ENCODE data around the gene ASB18. TPM values are rescaled to one million over a fixed set of nuclear protein-coding genes. Genes with fewer than 3 reads are reported as not detected.

Gene ASB18
- polyA plus RNA-seq, 3 donors from 2014 or later: not detected

DNA sequence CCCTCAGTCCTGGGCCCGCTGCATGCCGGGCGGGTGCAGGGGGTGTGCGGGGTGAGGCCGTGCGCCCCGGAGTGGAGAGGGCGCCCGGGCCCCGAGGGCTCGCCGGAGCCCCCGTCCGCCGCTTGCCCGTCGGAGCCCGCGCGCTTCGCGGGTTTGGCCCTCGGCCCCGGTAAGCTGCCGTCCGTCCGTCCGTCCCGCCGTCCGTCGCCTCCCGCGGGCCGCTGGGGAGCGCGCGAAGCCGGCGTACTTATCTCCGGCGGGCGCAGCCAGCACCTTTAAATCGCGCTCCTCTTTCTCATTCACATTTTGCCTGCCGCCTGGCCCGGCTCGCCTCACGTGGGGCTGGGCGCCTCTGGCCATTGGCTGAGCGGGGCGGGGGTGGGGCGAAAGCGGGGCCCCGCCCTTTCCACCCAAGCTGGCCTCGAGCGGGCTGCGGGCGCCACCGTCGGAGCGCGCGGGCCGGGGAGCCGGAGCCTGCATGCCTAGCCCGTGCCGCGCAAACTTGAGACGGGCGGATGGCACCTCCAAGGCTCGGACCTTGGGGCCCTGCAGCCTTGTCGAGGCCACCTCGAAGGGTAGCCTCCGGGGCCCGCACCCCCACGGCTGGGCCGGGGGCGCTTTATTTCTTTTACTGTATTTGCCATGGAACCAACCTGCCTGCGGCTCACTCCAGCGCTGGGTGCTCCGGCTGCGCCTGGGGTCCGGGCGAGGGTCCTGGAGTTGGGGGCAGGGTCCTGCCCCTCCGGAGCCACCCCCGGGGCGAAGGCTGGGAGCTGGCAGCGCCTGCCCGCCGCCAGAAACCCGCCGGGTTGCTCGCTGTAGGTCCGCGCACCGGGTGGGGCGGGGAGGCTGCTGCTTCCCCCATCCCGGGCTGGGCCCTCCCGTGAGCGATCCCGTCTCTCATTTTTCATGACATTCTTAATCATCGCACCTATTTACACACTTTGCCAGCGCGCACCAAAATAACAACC, 95.8 kb downstream of the ASB18 start, which contains the start of gene GBX2:
GBX2 (minus strand) TSS at position 277 of the 971 bp plus-strand sequence. CDS start 415 bp downstream, outside the sequence.
- H3K27me3 Mint-ChIP-seq (ENCODE audit: low read depth in 3 of 3): peaks cover 19 to 50% (median 44%) of the 10 kb centered on the region in 3 donors

DNA sequence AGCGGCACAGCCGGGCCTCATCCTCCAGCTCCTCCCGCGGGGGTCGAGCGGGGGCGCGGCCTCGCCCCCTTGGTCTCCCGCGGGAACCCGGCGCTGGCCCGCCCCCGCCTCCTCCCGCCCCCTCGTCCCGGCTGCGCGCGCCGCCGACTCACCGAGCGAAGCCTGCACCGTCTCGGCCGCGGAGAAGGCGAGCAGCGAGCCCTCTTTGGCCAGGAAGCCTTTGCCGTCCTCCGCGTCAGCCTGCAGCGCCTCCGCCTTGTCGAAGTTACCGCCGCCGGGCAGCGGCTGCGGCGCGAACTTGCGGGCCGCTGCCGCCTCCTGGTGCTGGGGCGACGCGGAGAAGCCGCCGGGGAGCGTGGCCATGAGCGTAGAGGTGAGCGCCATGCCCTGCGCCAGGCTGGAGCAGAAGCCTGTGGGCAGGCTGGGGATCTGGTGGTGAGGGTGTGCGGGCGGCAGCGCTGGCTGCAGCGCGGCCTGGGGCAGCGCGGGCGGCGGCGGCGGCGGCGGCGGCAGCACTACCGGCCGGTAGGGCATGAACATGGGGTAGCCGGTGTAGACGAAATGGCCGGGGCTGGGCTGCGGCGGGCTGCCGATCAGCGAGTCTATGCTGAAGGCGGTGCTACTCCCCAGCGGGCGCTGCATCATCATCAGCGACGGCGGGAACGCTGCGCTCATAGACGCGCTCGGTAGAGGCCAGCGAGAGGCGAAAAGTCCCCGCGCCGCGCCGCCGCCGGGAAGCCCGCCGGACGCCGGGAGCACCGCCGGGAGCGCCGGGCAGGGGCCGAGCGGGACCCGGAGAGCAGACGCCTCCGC, 96.7 kb downstream of the ASB18 start:
- Mint-ChIP-seq H3K4me1 (peaks cover 10 to 11% of the 10 kb centered on the region in 2 donors), H3K9me3 (peaks cover 0 to 2% (median 0%) of the 10 kb centered on the region in 6 donors), H3K4me3 (no peak overlapping the region), H3K27me3 (ENCODE audit: low read depth in 3 of 3) (peaks cover 19 to 53% (median 44%) of the 10 kb centered on the region in 3 donors), H3K36me3 (no peaks in the 10 kb centered on the region), H3K27ac (no peak overlapping the region)
- DNase-seq: no peak

More for the DNA sequence above, 95.8 kb downstream of the ASB18 start, which contains the start of gene GBX2:
- Mint-ChIP-seq H3K4me1 (peaks cover 10 to 11% of the 10 kb centered on the region in 2 donors), H3K36me3 (no peaks in the 10 kb centered on the region), H3K4me3 (no peak within 1 kb of the TSS), H3K9me3 (peaks cover 0 to 2% (median 0%) of the 10 kb centered on the region in 6 donors), H3K27ac (no peak within 1 kb of the TSS)
- DNase-seq: no peak

DNA sequence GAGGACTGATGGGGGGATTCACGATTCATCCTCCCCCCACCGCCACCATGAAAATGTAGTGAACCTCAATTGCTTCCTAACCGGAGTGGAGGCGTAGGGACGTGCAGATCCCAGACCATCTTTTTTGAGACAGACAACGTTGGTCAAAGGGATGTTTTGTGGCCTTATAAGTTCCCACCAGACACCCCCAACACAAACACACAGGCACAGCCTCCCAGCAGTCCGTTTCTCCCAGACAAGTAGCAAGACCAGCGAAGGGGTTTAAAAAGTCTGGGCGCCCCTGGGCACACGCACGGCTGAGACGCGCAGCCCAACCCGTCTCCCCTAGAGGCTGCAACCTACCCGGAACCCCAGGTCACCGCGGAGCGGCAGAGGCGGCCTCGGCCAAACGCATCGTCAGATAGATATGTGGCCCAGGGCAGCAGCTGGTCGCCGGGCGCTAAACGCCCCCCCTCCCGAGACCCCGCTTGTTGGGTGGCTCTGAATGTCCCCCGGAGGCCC, 97.4 kb downstream of the ASB18 start:
- H3K4me3 Mint-ChIP-seq: peak overlapping the region in 3 of 5 donors; percentile 18 to 51 (median 40)
- DNase-seq: no peak
- peaks cover 10 to 11% of the 10 kb centered on the region in 2 donors for H3K4me1 Mint-ChIP-seq
- no peaks in the 10 kb centered on the region for H3K36me3 Mint-ChIP-seq
- H3K27me3 Mint-ChIP-seq (ENCODE audit: low read depth in 3 of 3): peaks cover 18 to 48% (median 41%) of the 10 kb centered on the region in 3 donors
- peaks cover 0 to 2% (median 0%) of the 10 kb centered on the region in 6 donors for H3K9me3 Mint-ChIP-seq
- H3K27ac Mint-ChIP-seq: no peak overlapping the region

- DNase-seq: no peak
- Mint-ChIP-seq H3K27ac (no peak overlapping the region), H3K4me3 (peak overlapping the region in 4 of 5 donors; percentile 47 to 70 (median 59)), H3K9me3 (peaks cover 0 to 2% (median 0%) of the 10 kb centered on the region in 6 donors), H3K27me3 (ENCODE audit: low read depth in 3 of 3) (peaks cover 21 to 46% (median 44%) of the 10 kb centered on the region in 3 donors), H3K4me1 (peaks cover 10 to 11% of the 10 kb centered on the region in 2 donors), H3K36me3 (no peaks in the 10 kb centered on the region)
Observed at GRCh38 chr2:236165842-236166795, 98.1 kb downstream of the ASB18 start.

- H3K9me3 Mint-ChIP-seq: peaks cover 0 to 2% (median 0%) of the 10 kb centered on the region in 6 donors
- H3K4me1 Mint-ChIP-seq: peaks cover 10 to 12% of the 10 kb centered on the region in 2 donors
- DNase-seq: no peak
- peaks cover 15 to 43% (median 36%) of the 10 kb centered on the region in 3 donors for H3K27me3 Mint-ChIP-seq (ENCODE audit: low read depth in 3 of 3)
- H3K4me3 Mint-ChIP-seq: peak overlapping the region in 1 of 5 donors; percentile 35
- H3K27ac Mint-ChIP-seq: no peak overlapping the region
- no peaks in the 10 kb centered on the region for H3K36me3 Mint-ChIP-seq
Observed at GRCh38 chr2:236164925-236165841, 99.0 kb downstream of the ASB18 start.

DNA sequence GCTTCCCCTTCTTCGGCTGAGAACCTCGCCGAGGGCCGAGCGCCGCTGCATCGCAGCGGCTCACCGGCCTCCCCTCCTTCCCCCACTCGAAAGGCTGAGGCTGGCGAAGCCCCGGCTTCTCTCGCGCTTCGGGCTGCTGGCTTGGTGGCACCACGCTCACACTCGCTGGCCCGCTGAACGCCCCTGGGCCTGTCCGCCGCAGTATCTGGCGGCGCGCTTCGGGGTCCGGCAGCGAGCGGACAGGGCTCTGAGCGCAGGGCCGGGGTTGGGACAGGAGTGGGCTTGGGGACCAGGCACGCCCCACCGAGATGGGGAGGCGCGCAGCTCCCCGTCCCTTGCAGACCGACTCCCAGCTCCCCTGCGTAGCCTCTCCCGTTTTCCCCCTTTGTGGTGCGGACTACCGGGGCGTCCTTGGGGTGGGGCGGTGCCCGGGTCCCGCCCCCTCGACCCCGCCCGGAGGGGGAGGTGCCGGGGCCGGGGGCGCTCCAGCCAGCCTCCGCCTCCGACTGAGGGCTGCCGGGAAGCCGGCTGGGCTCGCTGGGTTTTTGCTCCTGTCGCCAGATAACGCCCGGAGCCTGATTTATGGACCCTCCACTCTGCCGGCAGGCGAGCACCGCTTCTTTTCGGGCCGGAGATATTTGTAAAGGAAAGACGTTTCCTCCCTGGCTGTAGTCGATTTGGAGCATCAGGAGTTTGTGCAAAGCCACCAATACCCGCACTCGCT, 99.8 kb downstream of the ASB18 start:
- Mint-ChIP-seq H3K4me3 (peak overlapping the region in 1 of 5 donors; percentile 23), H3K9me3 (peaks cover 0 to 2% (median 0%) of the 10 kb centered on the region in 6 donors), H3K36me3 (no peaks in the 10 kb centered on the region), H3K4me1 (peaks cover 10 to 12% of the 10 kb centered on the region in 2 donors), H3K27ac (no peak overlapping the region), H3K27me3 (ENCODE audit: low read depth in 3 of 3) (peaks cover 10 to 36% (median 30%) of the 10 kb centered on the region in 3 donors)
- no peak for DNase-seq

- H3K27me3 Mint-ChIP-seq (ENCODE audit: low read depth in 3 of 3): peaks cover 8 to 30% (median 27%) of the 10 kb centered on the region in 3 donors
- H3K4me1 Mint-ChIP-seq: peaks cover 10 to 12% of the 10 kb centered on the region in 2 donors
- no peak overlapping the region for H3K4me3 Mint-ChIP-seq
- peaks cover 0 to 2% (median 0%) of the 10 kb centered on the region in 6 donors for H3K9me3 Mint-ChIP-seq
- no peak for DNase-seq
- no peaks in the 10 kb centered on the region for H3K36me3 Mint-ChIP-seq
- no peak overlapping the region for H3K27ac Mint-ChIP-seq
Observed at GRCh38 chr2:236163471-236164200, 100.6 kb downstream of the ASB18 start.

DNA sequence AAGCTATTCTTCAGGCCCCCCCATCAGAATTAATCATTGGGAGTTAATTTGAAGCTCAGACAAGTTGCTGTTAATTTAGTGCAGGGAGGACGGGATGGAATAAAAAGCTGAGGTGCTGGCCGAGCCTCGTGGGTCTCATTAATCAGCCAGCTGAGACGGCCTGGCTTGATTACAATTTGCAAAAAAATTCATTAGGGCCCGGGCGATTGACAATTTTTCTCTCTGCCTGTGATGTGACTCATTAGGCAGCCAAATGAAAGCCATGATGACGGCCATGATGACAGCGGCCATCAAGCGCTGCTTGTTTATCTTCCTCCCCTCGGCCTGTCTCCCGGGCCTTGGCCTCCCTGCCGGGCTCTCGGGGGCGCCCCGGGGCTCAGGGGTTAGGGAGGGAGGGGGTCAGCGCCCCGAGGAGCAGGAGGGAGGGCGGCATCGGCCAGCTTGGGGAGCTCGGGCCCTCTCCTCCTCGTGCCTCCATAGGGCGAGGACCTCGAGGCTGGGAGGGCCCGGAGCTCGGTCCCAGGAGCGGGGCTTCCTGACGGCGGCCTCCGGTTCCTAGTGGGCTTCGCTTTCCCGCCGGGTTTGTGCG, 101.2 kb downstream of the ASB18 start:
- H3K27ac Mint-ChIP-seq: no peak overlapping the region
- H3K27me3 Mint-ChIP-seq (ENCODE audit: low read depth in 3 of 3): peaks cover 10 to 33% (median 27%) of the 10 kb centered on the region in 3 donors
- no peak for DNase-seq
- H3K4me1 Mint-ChIP-seq: peaks cover 10 to 12% of the 10 kb centered on the region in 2 donors
- peaks cover 0 to 2% (median 0%) of the 10 kb centered on the region in 6 donors for H3K9me3 Mint-ChIP-seq
- H3K36me3 Mint-ChIP-seq: no peaks in the 10 kb centered on the region
- H3K4me3 Mint-ChIP-seq: no peak overlapping the region

GRCh38 chr2:236162031-236162845, 102.0 kb downstream of the ASB18 start:
- Mint-ChIP-seq H3K27ac (no peak overlapping the region), H3K36me3 (no peaks in the 10 kb centered on the region), H3K9me3 (peaks cover 0 to 4% (median 0%) of the 10 kb centered on the region in 6 donors), H3K27me3 (ENCODE audit: low read depth in 3 of 3) (peaks cover 11 to 40% (median 27%) of the 10 kb centered on the region in 3 donors), H3K4me3 (no peak overlapping the region), H3K4me1 (peaks cover 10 to 12% of the 10 kb centered on the region in 2 donors)
- DNase-seq: no peak

DNA sequence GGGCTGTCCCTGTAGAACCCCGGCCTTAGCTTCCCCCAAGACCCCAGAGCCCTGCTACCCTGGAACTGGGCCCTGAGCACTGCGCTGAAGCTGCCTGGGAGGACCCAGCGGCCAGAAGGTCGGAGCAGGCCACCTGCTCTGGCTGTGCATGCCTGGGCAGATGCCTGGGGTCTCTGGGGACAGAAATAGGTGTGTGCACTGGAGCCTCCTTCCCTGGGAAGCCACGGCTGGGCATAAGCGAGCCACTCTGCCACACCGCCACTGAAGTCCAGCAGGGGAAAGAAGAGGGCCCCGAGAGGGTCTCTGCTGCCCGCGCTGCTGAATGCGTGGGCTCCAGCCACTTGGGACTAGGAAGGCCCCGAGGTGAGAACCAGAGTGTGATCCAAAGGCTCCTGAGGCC, 102.7 kb downstream of the ASB18 start:
- Mint-ChIP-seq H3K4me1 (peaks cover 9 to 10% of the 10 kb centered on the region in 2 donors), H3K4me3 (no peak overlapping the region), H3K27ac (no peak overlapping the region), H3K9me3 (peaks cover 0 to 4% (median 0%) of the 10 kb centered on the region in 6 donors), H3K36me3 (no peaks in the 10 kb centered on the region), H3K27me3 (ENCODE audit: low read depth in 3 of 3) (peaks cover 12 to 39% (median 22%) of the 10 kb centered on the region in 3 donors)
- no peak for DNase-seq

All from immature natural killer cell (primary cell).